Esophagus squamous epithelium (tissue), 4 donors: ENCODE results near the gene UBR4.
"Not testable (repeated sequence)": the region's sequence is repeated elsewhere in the genome, so short reads cannot be mapped to it uniquely, and the experiment has no call there.

ENCODE experiments used
- POLR2A ChIP-seq, 4 donors: fragments of 450-650 bp; IDR thresholded peaks; one replicate each; pipeline ENCODE4 v1.6.1; 2017; ENCODE audit warnings: antibody characterized with exemption in 4 of 4, mild to moderate bottlenecking in 4 of 4, moderate library complexity in 3 of 4
- TF ChIP-seq, protein P1 (sequence below), 6 experiments: fragments of 450-650 bp in 4 of 6; fragments of 200-600 bp in 2 of 6; sonication (generic) in 2 of 6; IDR thresholded peaks; one replicate each; pipeline ENCODE4 v1.5.1; 2016 to 2019; ENCODE audit warnings: antibody characterized with exemption in 6 of 6, mild to moderate bottlenecking in 4 of 6, moderate library complexity in 4 of 6

DNA sequence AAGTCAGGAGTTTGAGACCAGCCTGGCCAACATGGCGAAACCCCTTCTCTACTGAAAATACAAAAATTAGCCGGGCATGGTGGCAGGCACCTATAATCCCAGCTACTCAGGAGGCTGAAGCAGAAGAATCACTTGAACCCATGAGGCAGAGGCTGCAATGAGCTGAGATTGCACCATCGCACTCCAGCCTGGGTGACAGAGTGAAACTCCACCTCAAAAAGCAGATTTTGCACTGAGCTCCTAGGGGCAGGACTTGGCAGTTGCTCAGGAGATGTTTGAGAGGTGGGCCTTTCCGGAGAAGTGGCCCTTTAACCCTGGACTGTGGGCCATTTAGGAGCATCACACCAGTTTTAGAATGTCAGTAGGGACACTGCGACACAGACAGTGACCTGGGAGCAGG lies 46.2 kb upstream of the UBR4 start:
- not testable (repeated sequence) for TF ChIP-seq POLR2A (IDR thresholded peaks at IDR 0.05)
- TF ChIP-seq, protein P1, sequence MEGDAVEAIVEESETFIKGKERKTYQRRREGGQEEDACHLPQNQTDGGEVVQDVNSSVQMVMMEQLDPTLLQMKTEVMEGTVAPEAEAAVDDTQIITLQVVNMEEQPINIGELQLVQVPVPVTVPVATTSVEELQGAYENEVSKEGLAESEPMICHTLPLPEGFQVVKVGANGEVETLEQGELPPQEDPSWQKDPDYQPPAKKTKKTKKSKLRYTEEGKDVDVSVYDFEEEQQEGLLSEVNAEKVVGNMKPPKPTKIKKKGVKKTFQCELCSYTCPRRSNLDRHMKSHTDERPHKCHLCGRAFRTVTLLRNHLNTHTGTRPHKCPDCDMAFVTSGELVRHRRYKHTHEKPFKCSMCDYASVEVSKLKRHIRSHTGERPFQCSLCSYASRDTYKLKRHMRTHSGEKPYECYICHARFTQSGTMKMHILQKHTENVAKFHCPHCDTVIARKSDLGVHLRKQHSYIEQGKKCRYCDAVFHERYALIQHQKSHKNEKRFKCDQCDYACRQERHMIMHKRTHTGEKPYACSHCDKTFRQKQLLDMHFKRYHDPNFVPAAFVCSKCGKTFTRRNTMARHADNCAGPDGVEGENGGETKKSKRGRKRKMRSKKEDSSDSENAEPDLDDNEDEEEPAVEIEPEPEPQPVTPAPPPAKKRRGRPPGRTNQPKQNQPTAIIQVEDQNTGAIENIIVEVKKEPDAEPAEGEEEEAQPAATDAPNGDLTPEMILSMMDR (IDR thresholded peaks at IDR 0.05), result not testable (repeated sequence)
